MM.1S (cell line): Measurements from ENCODE around the gene SHC4.

Experiments used
- DNase-seq: peaks from one replicate; pipeline ENCODE4 v3.0.0-alpha.2; 2015
- H2AFZ ChIP-seq: fragments of 300-600 bp; sonication (generic); 2 replicates; pipeline ENCODE4 v1.6.0; 2016; ENCODE audit warnings: antibody characterized with exemption, low read length
- H3F3A ChIP-seq: fragments of 300-600 bp; sonication (generic); 2 replicates; pipeline ENCODE4 v1.6.1; 2016; ENCODE audit warnings: mild to moderate bottlenecking, antibody characterized with exemption, low read length, moderate library complexity, mixed read lengths; ENCODE audit not compliant: insufficient read depth
- H3K27ac ChIP-seq: fragments of 300-600 bp; sonication (generic); 2 replicates; pipeline ENCODE4 v1.5.1; 2016; ENCODE audit warnings: mild to moderate bottlenecking, low read length
- H3K27me3 ChIP-seq: fragments of 300-600 bp; sonication (generic); replicated peaks from 2 replicates; pipeline ENCODE4 v1.6.0; 2016; ENCODE audit warnings: low read length; ENCODE audit not compliant: insufficient read depth
- H3K36me3 ChIP-seq: fragments of 300-600 bp; sonication (generic); replicated peaks from 2 replicates; pipeline ENCODE4 v1.6.1; 2016; ENCODE audit warnings: mild to moderate bottlenecking, low read length, mixed read lengths; ENCODE audit not compliant: insufficient read depth
- H3K4me1 ChIP-seq: fragments of 300-600 bp; sonication (generic); 2 replicates; pipeline ENCODE4 v1.6.1; 2016; ENCODE audit warnings: low read length, mixed read lengths
- H3K4me2 ChIP-seq: fragments of 300-600 bp; sonication (generic); 2 replicates; pipeline ENCODE4 v1.6.0; 2016; ENCODE audit warnings: low read depth, low read length
- H3K4me3 ChIP-seq: fragments of 300-600 bp; sonication (generic); 2 replicates; pipeline ENCODE4 v1.5.1; 2016; ENCODE audit warnings: low read length, mixed read lengths
- H3K79me2 ChIP-seq: fragments of 300-600 bp; sonication (generic); 2 replicates; pipeline ENCODE4 v1.6.1; 2016; ENCODE audit warnings: mixed run types, low read length, mixed read lengths
- H3K9ac ChIP-seq: fragments of 300-600 bp; sonication (generic); 2 replicates; pipeline ENCODE4 v1.6.1; 2016; ENCODE audit warnings: low read length, mixed read lengths
- H3K9me2 ChIP-seq: fragments of 300-600 bp; sonication (generic); replicated peaks from 2 replicates; pipeline ENCODE4 v1.6.1; 2016; ENCODE audit warnings: mild to moderate bottlenecking, low read length, mixed read lengths; ENCODE audit not compliant: insufficient read depth
- H3K9me3 ChIP-seq: fragments of 300-600 bp; sonication (generic); replicated peaks from 2 replicates; pipeline ENCODE4 v1.6.1; 2016; ENCODE audit warnings: mild to moderate bottlenecking, low read length, mixed read lengths; ENCODE audit not compliant: insufficient read depth
- H4K20me1 ChIP-seq: fragments of 300-600 bp; sonication (generic); 2 replicates; pipeline ENCODE4 v1.6.1; 2016; ENCODE audit warnings: mild to moderate bottlenecking, low read length, moderate library complexity, mixed read lengths; ENCODE audit not compliant: insufficient read depth
- CTCF ChIP-seq: fragments of 300-600 bp; sonication (generic); IDR thresholded peaks from 2 replicates; pipeline ENCODE4 v1.5.1; 2016; ENCODE audit warnings: antibody characterized with exemption, low read length, mixed read lengths
- EZH2 ChIP-seq: fragments of 300-600 bp; sonication (generic); optimal IDR thresholded peaks from 2 replicates; pipeline ENCODE3; 2017; ENCODE audit warnings: low read depth, mild to moderate bottlenecking, antibody characterized with exemption, low read length, mixed read lengths
- EZH2phosphoT487 ChIP-seq: fragments of 300-600 bp; sonication (generic); IDR thresholded peaks from 2 replicates; pipeline ENCODE4 v1.6.1; 2018; ENCODE audit warnings: antibody characterized with exemption, low read length

The SHC4 gene

GRCh38 chr15:48825075-48825474 lies 138.6 kb downstream of the SHC4 start:
- Histone ChIP-seq H3K79me2 (no peaks in the 10 kb centered on the region), H3K36me3 (no peaks in the 10 kb centered on the region), H3K4me2 (no peak overlapping the region), H3K9me2 (no peaks in the 10 kb centered on the region), H3K27ac (no peak overlapping the region), H3K9ac (no peak overlapping the region), H3K4me3 (no peak overlapping the region), H3F3A (no peaks in the 10 kb centered on the region), H4K20me1 (no peaks in the 10 kb centered on the region), H3K27me3 (no peaks in the 10 kb centered on the region), H2AFZ (no peak overlapping the region), H3K9me3 (no peaks in the 10 kb centered on the region), H3K4me1 (no peaks in the 10 kb centered on the region)
- no peak for TF ChIP-seq EZH2phosphoT487
- TF ChIP-seq CTCF: no peak
- no peak for TF ChIP-seq EZH2
- DNase-seq: no peak

GRCh38 chr15:48823706-48824105 lies 140.0 kb downstream of the SHC4 start:
- no peaks in the 10 kb centered on the region for H4K20me1 ChIP-seq
- H3K9me2 ChIP-seq: no peaks in the 10 kb centered on the region
- no peaks in the 10 kb centered on the region for H3K27me3 ChIP-seq
- no peaks in the 10 kb centered on the region for H3F3A ChIP-seq
- no peak overlapping the region for H3K4me2 ChIP-seq
- no peak for DNase-seq
- H3K4me1 ChIP-seq: no peaks in the 10 kb centered on the region
- H3K9me3 ChIP-seq: no peaks in the 10 kb centered on the region
- no peak overlapping the region for H2AFZ ChIP-seq
- no peaks in the 10 kb centered on the region for H3K79me2 ChIP-seq
- no peak for TF ChIP-seq EZH2phosphoT487
- TF ChIP-seq CTCF: no peak
- TF ChIP-seq EZH2: no peak
- H3K4me3 ChIP-seq: no peak overlapping the region
- no peak overlapping the region for H3K27ac ChIP-seq
- no peaks in the 10 kb centered on the region for H3K36me3 ChIP-seq
- no peak overlapping the region for H3K9ac ChIP-seq

- DNase-seq: no peak
- TF ChIP-seq EZH2: no peak
- no peak for TF ChIP-seq CTCF
- TF ChIP-seq EZH2phosphoT487: no peak
- H3F3A ChIP-seq: no peaks in the 10 kb centered on the region
- no peaks in the 10 kb centered on the region for H3K9me3 ChIP-seq
- no peaks in the 10 kb centered on the region for H3K79me2 ChIP-seq
- no peaks in the 10 kb centered on the region for H4K20me1 ChIP-seq
- H3K27me3 ChIP-seq: no peaks in the 10 kb centered on the region
- H3K36me3 ChIP-seq: no peaks in the 10 kb centered on the region
- no peak overlapping the region for H2AFZ ChIP-seq
- no peak overlapping the region for H3K4me3 ChIP-seq
- no peak overlapping the region for H3K27ac ChIP-seq
- no peaks in the 10 kb centered on the region for H3K9me2 ChIP-seq
- H3K4me2 ChIP-seq: no peak overlapping the region
- no peaks in the 10 kb centered on the region for H3K4me1 ChIP-seq
- H3K9ac ChIP-seq: no peak overlapping the region
These were observed 140.5 kb downstream of the SHC4 start for GRCh38 chr15:48823237-48823636.
